Cardiac septum (tissue), 1 donor: ENCODE results near the gene PRAMEF2. TPM values are rescaled to one million over a fixed set of nuclear protein-coding genes. Genes with fewer than 3 reads are reported as not detected.
"Not testable (repeated sequence)": the region's sequence is repeated elsewhere in the genome, so short reads cannot be mapped to it uniquely, and the experiment has no call there.

Experiments used
- DNase-seq: peaks from one replicate; pipeline ENCODE4 v3.0.0-alpha.2; 2020; ENCODE audit warnings: low spot score
- intact Hi-C: fragments of 100-400 bp; cut with DNase I; formaldehyde crosslinking; loops from one replicate; pipeline ENCODE4 v1.14.0; 2022
- long read RNA-seq: library from polyadenylated mRNA; unstranded; transcript quantifications from one replicate; pipeline ENCODE4 v2.0.0, GENCODE V29; 2021
- total RNA-seq: library from RNA; stranded (reverse); fragmentation: NEBNext Ultra II Directional; extraction: Animal tissue kit (Norgen Biotek cat#: 25700); gene quantifications from one replicate; pipeline ENCODE4 v1.2.1, GENCODE V29; 2021
- donor health status: DM: no; HTN: no; CAD: no.

The PRAMEF2 gene
- total RNA-seq, result not detected
- long read RNA-seq, result 0 reads

- intact Hi-C loops, result not testable (repeated sequence)
These were observed at the start of gene PRAMEF2 for GRCh38 chr1:12856786-12857185. TSS of gene PRAMEF2 (plus strand) at chr1:12857086. CDS start at chr1:12859010, 1,924 bp downstream.

GRCh38 chr1:12809933-12810332, 47.0 kb upstream of the PRAMEF2 start:
- no peak for DNase-seq
- intact Hi-C loops, result no loop called here

More at GRCh38 chr1:12856786-12857185, at the start of gene PRAMEF2:
- not testable (repeated sequence) for DNase-seq

DNA sequence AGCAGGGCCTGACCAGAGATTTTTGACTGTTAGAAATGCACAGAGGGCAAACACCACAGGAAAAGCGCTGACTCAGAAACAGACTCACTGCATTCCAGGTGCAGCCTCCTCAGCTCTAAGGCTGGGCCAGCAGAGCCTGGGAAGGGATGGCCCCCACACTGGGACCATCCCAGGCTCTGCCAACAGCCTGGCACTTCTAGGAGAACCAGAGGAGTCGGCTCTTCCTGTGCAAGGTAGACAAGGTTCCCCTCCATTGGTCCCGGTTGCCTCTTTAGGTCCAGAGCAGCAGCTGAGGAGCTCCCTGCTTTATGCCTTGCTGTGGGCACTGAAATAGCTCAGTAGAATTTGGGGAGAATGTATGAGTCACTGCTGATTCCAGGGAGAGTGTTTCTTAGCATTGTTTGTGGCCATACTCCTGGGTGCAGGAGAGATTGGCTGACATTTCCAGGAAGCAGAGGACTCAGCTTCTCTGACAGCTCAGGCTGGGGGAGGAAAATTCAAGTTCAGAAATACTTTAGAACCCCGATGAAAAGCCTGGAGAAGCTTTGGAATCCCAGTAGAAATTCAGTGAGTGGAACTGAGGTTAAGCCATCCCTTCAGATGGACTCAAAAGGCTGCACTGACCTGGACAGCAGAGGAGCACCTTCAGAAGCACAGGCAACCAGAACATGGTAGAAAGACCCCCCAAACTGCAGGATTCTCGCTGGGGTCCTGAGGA, 46.0 kb upstream of the PRAMEF2 start:
- intact Hi-C loops, result no loop called here
- DNase-seq, result no peak

DNA sequence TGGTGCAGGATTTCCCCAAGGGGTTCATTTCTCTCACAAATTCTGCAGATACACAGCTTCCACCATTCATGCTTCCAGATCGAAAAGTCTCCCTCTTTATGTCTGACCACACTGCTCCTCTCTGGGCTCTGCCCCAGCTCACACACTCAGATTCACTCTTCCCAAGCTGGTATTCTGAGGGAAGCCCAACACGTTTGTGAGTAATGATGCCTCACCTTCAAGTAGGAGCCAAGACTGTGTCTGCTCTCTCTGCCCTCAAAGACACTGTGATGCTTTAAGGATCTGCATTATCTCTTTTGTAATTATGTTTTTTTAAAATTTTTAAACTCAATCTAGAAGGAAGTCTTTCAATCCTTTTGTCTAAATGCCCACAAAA, 45.5 kb upstream of the PRAMEF2 start:
- no peak for DNase-seq
- intact Hi-C loops, result no loop called here

GRCh38 chr1:12819061-12819460, 37.8 kb upstream of the PRAMEF2 start:
- intact Hi-C loops, DNase-seq: not testable (repeated sequence)

DNA sequence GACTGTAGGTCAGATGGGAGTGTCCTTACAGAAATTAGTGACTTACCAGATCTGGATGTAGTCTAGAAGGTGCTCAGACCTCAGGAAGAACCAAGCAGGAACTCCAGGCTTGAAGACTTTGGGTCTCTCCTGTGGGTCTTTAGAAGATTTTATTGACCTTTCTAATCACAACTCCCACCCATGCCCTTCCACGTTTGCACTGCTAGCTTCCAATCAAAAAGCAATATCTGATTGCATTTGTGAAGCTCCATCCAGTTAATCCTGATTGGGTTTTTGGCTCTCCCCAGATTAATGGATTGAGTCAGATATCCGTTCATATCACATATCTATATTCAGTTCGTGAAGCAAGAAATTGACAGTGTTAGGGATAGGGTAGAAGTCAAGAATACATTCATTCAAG, 25.6 kb upstream of the PRAMEF2 start, which contains the start of gene PRAMEF11:
TSS of gene PRAMEF11 (minus strand) at position 101 of the 400 bp plus-strand sequence. CDS start 2,621 bp downstream, outside the sequence.
- intact Hi-C loops, DNase-seq: not testable (repeated sequence)

GRCh38 chr1:12833251-12833650, 23.6 kb upstream of the PRAMEF2 start:
- not testable (repeated sequence) for DNase-seq

DNA sequence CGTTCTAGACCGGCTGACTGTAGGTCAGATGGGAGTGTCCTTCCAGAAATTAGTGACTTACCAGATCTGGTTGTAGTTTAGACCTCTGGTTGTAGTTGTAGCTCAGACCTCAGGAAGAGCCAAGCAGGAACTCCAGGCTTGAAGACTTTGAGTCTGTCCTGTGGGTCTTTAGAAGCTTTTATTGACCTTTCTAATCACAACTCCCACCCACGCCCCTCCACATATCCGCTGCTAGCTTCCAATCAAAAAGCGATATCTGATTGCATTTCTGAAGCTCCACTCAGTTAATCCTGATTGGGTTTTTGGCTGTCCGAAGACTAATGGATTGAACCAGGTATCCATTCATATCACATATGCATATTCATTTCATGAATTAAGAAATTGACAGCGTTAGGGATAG, 8.3 kb upstream of the PRAMEF2 start, which contains the start of gene HNRNPCL1:
TSS of gene HNRNPCL1 (minus strand) at position 101 of the 400 bp plus-strand sequence. CDS start 431 bp downstream, outside the sequence.
- DNase-seq, intact Hi-C loops: not testable (repeated sequence)

More at GRCh38 chr1:12833251-12833650, 23.6 kb upstream of the PRAMEF2 start:
- intact Hi-C loops, result not testable (repeated sequence)

DNA sequence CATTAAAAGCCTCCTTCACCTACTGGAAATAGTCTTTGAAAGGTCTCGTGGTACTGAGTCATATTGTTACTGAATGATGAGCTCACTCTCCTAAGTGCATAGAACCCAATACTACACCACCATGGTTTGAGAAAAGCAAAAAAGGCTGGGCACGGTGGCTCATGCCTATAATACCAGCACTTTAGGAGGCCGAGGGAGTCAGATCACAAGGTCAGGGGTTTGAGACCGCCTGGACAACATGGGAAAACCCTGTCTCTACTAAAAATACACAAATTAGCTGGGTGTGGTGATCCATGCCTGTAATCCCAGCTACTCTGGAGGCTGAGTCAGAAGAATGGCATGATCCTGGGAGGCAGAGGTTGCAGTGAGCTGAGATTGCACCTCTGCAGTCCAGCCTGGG, 5.1 kb upstream of the PRAMEF2 start:
- intact Hi-C loops, result no loop called here
- no peak for DNase-seq

GRCh38 chr1:12863131-12863880, 6.4 kb downstream of the PRAMEF2 start:
- intact Hi-C loops, DNase-seq: not testable (repeated sequence)

GRCh38 chr1:12878453-12878852, 21.6 kb downstream of the PRAMEF2 start:
- intact Hi-C loops, DNase-seq: not testable (repeated sequence)

DNA sequence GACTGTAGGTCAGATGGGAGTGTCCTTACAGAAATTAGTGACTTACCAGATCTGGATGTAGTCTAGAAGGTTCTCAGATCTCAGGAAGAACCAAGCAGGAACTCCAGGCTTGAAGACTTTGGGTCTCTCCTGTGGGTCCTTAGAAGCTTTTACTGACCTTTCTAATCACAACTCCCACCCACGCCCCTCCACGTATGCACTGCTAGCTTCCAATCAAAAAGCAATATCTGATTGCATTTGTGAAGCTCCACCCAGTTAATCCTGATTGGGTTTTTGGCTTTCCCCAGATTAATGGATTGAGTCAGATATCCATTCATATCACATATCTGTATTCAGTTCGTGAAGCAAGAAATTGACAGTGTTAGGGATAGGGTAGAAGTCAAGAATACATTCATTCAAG, 29.2 kb downstream of the PRAMEF2 start, which contains the start of gene PRAMEF4:
TSS of gene PRAMEF4 (minus strand) at position 101 of the 400 bp plus-strand sequence. CDS start 2,807 bp downstream, outside the sequence.
- intact Hi-C loops, DNase-seq: not testable (repeated sequence)

- DNase-seq, intact Hi-C loops: not testable (repeated sequence)
These were observed 41.3 kb downstream of the PRAMEF2 start, which contains the start of gene PRAMEF10 for GRCh38 chr1:12898170-12898569. TSS of gene PRAMEF10 (minus strand) at chr1:12898270. CDS start at chr1:12895847, 2,423 bp downstream.

- DNase-seq, intact Hi-C loops: not testable (repeated sequence)
These were observed 42.3 kb downstream of the PRAMEF2 start for GRCh38 chr1:12899186-12899585.

DNA sequence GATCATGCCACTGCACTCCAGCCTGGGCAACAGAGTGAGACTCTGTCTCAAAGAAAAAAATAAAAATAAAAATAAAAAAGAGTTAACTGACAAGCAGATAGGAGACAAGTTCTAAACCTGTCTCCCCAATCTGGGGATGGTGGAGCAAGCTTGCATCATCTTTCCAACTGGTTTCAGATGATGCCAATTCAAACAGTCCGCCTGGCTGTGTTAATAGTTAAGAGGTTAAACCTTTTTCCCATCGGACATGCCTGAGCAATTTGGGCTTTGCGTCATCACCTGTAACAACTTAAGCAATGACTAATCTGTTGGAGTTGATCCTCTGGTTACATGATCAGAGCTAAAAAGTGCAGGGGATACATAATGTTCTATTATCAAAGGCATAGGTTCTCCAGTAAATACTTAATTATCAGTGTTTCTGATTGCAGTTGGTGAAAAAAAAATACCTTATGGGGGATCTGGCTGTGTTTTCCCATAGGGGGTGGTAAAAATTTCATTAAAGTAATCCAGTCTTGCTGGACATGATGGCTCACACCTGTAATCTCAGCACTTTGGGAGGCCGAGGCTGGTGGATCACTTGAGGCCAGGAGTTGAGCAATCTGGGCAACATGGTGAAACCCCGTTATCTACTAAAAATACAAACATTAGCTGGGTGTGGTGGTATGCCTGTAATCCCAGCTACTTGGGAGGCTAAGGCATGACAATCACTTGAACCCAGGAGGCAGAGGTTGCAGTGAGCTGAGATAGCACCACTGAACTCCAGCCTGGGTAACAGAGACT, 47.1 kb downstream of the PRAMEF2 start:
- intact Hi-C loops, DNase-seq: not testable (repeated sequence)
